Measurements from ENCODE around the gene PDE6A. TPM values are rescaled to one million over a fixed set of nuclear protein-coding genes. Genes with fewer than 3 reads are reported as not detected.
"Not testable (repeated sequence)": the region's sequence is repeated elsewhere in the genome, so short reads cannot be mapped to it uniquely, and the experiment has no call there.

The PDE6A gene
- total RNA-seq, 1 donor from 2014 or later, result not detected

- intact Hi-C loops (cut with micrococcal nuclease), result loop anchor here (5.0 kb wide), 1 partner anchor 52 kb away; no protein-coding TSS in a partner anchor
Measured at GRCh38 chr5:149954798-149955197, 10.2 kb upstream of the PDE6A start.

GRCh38 chr5:149953436-149954121 is 9.0 kb upstream of the PDE6A start:
- intact Hi-C loops (cut with micrococcal nuclease), result no loop called here

GRCh38 chr5:149951138-149951749 is 6.7 kb upstream of the PDE6A start:
- intact Hi-C loops (cut with micrococcal nuclease), result no loop called here

GRCh38 chr5:149948993-149949392 is 4.4 kb upstream of the PDE6A start:
- intact Hi-C loops (cut with micrococcal nuclease), result no loop called here

GRCh38 chr5:149946118-149946517 is 1.5 kb upstream of the PDE6A start:
- intact Hi-C loops (cut with micrococcal nuclease), result no loop called here

GRCh38 chr5:149943177-149943949 is 1.2 kb downstream of the PDE6A start:
- intact Hi-C loops (cut with micrococcal nuclease), result not testable (repeated sequence)

- intact Hi-C loops (cut with micrococcal nuclease), result not testable (repeated sequence)
Measured at GRCh38 chr5:149942741-149943169, 1.8 kb downstream of the PDE6A start.

GRCh38 chr5:149942199-149942598 is 2.4 kb downstream of the PDE6A start:
- intact Hi-C loops (cut with micrococcal nuclease), result no loop called here

GRCh38 chr5:149941795-149942194 is 2.8 kb downstream of the PDE6A start:
- intact Hi-C loops (cut with micrococcal nuclease), result no loop called here

GRCh38 chr5:149940941-149941644 is 3.5 kb downstream of the PDE6A start:
- intact Hi-C loops (cut with micrococcal nuclease), result no loop called here

GRCh38 chr5:149940077-149940574 is 4.5 kb downstream of the PDE6A start:
- intact Hi-C loops (cut with micrococcal nuclease), result no loop called here

- intact Hi-C loops (cut with micrococcal nuclease), result no loop called here
Measured at GRCh38 chr5:149939546-149939945, 5.0 kb downstream of the PDE6A start.

GRCh38 chr5:149938791-149939358 is 5.7 kb downstream of the PDE6A start:
- intact Hi-C loops (cut with micrococcal nuclease), result no loop called here

- intact Hi-C loops (cut with micrococcal nuclease), result no loop called here
Measured at GRCh38 chr5:149938279-149938678, 6.3 kb downstream of the PDE6A start.

- intact Hi-C loops (cut with micrococcal nuclease), result no loop called here
Measured at GRCh38 chr5:149937610-149938009, 7.0 kb downstream of the PDE6A start.

- intact Hi-C loops (cut with micrococcal nuclease), result no loop called here
Measured at GRCh38 chr5:149936700-149937091, 7.9 kb downstream of the PDE6A start.

- intact Hi-C loops (cut with micrococcal nuclease), result no loop called here
Measured at GRCh38 chr5:149936044-149936699, 8.4 kb downstream of the PDE6A start.

- intact Hi-C loops (cut with micrococcal nuclease), result no loop called here
Measured at GRCh38 chr5:149935431-149935901, 9.1 kb downstream of the PDE6A start.

GRCh38 chr5:149932445-149933350 is 11.9 kb downstream of the PDE6A start:
- intact Hi-C loops (cut with micrococcal nuclease), result no loop called here

All from T-helper 2 cell treated with Interferon-gamma antibody and Interleukin-4, amounts not matched to agents 100 ng/mL and 5 ng/mL, for 36 hours (primary cell).